Amniotic epithelial cell (primary cell): ENCODE results near the gene SYT2.
A peak's percentile ranks its signal among the peaks of the same experiment; 100 is the strongest.
"Not testable (repeated sequence)": the region's sequence is repeated elsewhere in the genome, so short reads cannot be mapped to it uniquely, and the experiment has no call there.

ENCODE experiments used
- DNase-seq: peaks from one replicate; pipeline ENCODE4 v3.0.0-alpha.2; 2010; ENCODE audit warnings: low read depth

SYT2 gene

DNA sequence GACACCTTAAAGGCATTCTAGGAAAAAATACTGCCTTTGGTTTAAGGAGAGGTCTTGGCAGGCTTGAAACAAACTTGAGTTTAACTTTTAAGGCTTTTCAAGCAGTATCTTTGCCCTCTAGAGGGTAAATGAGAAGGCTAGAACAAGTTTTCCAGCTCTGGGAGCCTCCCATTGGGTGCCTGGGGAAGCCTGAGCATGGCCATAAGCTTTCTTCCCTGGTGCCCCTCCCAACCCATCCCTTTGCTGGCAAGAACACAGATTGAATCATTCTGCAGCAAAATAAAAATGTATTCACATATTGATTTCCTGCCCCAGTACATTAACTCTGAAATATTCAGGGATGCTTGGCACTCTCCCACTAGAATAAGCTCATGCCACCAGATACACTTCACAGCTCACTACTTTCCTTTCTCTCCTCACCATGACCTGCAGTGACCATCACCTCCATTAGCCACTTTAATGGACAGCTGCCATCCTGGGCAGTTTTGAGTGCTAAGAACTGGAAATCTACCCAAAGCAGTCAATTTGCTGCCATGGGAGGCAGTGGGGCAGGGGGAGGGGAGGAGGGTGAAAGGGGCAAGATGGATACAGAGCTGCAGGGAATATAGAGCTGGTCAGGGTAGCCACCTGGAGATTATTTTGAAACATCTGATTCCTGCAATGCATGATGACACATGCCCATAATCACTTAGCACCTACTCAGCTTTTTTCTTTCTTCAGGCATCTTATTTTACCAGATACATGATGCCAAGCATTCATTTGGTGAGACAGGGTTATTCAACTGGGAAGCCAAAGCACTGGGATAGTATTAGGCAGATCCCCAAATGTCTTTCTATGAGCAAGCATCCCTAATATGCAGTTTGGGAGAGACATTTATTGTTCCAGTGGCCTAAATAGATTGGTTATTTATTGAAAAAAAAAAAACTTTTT lies 140.6 kb downstream of the SYT2 start:
- no peak for DNase-seq

DNA sequence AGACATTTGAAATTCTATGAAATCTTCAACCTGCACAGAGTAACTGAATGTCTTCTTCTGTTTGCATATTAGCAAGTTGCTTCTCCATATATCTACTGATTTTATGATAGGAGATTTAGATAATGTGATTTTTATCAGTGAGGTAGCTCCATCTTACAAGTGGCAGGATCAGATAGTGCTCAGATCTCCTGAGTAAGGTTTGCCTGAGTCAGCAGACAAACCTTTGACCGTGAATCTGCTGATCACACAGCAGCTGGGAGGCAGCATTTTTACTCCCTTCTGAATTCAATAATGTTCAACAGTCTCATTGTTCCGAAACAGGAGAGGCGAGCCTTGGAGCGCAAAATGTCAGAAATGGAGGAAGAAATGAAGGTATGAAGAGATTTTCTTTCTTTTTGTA lies 141.4 kb downstream of the SYT2 start:
- DNase-seq, result no peak

DNA sequence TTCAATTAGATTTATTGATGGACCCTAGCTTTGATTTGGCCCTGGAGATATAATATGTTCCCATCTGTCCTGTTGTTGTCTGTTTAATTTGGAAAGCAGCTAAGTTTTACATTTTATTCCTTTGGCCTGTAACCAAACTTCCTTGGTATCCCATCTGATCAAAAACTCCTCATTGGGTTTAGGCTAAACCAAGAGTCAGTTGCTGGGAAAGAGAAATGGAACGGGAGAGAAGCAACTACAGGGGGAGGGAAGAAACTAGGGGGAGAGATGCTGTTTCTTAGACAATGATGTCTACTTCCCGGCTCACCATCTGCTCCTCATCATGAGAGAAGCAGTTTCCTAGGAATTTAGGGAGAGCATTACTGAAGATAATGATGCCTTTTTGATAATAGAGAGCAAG lies 141.8 kb downstream of the SYT2 start:
- DNase-seq, result no peak

DNA sequence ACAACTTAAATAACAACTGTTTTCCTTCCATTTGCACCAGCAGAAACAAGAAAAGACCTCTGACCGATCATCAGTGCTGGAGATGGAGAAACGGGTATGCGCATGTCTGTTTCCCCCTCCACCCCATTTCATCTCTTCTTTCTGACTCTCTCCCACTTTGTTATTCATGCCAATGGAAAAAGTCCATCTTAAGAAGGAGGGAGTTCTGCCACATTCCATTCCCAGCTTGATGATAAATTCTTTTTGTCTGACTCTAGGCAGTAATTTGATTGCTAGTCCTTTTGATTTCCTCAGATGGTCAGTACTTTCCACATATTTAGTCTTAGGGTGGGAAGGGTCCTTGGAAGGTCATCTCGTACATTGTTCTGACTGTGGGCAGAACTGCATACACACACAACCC lies 142.5 kb downstream of the SYT2 start:
- peak; percentile 72 for DNase-seq

DNA sequence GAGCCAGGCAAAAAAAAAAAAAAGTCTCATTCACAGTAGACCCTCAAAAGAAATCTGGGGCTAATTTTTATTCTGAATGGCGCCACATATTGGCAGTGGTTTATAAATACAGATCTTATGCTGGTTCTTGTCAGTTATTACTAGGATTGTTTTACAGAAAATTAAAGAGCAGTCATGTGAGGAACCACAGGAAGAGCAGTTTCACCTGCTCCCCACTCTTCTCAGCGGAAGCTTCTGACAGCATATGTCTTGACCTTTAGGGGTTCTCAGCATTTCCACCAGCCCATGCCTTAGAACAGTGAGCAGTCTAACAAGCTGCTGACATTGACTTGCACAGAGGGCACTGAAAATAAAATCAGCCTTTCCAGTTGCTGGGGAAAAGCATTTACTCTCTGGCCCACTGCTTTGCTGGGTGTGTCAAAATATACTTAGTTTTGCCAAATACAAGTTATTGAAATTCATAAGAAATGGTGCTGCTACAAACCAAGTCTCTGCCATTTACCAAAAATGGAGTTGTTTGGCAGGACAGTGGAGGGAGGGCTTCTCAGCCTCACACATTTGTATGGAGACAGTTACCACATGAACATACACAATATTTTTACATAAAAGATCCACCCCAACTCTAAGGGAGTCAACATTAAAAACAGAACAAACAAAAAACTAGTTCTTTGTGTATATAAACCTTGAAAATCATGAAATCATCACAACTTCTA lies 144.2 kb downstream of the SYT2 start:
- no peak for DNase-seq

DNA sequence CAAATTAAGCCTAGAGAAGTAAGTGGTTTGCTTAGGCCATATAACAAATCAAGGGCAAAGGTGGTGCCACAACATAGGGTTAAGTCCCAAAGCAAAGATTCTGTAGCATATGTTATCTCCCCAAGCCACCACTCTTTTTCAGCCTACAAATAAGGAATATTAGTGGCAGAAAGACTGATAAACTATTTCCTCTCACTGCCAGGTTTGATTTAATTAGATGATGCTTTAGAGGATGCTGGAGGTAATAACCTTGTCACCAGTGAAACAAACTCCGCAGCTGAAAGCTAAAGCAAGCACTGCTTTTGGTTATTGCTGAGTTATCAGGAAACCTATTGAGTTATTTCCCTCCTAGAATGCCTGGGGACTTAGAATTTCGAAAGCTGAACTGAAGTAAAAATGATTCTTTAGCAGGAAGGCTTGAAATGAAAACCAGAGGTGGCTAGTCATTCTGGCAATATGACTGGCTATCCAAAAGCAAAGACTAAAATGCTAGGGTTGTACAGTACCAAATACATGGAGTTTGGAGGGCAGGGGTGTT lies 145.2 kb downstream of the SYT2 start:
- DNase-seq, result no peak

DNA sequence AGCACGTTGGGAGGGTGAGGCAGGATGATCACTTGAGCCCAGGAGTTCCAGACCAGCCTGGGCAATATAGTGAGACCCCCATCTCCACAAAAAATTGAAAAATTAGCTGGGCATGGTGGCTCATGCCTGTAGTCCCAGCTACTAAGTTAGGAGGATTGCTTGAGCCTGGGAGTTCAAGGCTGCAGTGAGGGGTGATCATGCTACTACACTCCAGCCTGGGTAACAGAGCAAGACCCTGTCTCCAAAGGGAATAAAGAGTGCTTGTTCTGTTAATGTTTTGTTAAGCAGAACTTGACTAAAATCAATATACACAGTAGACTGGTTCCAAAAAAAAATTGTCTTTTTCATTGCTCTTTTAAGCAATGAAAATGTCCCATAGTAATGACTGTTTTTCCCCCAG lies 146.4 kb downstream of the SYT2 start:
- no peak for DNase-seq

- no peak for DNase-seq
Measured at GRCh38 chr1:202562444-202563060, 147.7 kb downstream of the SYT2 start.

DNA sequence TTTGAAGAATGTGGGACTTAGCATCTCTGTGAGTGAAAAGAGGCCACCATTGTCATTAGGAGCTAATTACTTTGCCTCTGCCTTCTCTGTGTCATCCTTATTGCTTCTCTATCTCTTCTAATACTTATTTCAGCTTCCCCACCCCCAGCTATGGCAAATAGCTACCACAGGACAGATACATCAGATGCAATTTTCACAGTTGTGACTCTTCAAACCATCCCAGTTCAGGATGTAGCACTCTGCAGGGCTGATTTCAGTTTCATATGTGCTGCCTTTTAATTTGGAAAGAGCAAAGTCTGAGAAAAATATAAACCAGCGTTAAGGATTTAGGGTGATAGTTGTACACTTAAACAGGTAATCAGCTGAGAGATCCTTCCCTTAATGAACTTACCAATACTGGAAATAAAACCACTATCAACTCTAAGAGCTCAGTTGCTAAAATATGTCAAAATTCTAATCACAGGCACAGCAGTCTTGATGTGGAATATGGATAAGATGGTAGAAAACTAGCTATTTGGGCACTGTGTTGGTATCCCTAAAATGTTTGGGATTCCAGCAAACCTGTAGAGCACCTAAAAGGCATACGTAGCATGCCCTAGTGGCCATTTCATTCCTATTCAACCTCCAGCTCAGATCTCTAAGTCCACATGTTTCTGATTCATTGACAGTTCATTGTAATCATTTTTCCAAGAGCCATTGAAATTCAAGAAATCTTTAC lies 148.4 kb downstream of the SYT2 start:
- DNase-seq, result no peak

DNA sequence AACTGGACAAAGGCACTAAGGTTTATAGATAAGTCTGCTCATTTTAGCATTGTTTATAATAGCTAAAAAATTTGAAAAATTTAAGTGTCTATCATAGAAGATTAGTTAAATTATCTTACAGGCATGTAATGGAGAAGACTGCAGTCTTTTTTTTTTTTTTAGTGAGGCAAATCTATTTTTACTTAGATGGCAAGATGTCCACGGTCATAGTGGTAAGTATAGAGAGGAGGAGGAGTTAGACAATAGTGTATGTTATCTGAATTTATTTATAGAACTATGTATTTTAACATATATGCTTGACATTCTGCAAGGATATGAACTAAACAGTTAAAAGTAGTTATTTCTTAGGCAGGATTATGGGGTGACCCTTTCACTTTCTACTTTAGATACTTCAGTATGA lies 149.0 kb downstream of the SYT2 start:
- DNase-seq, result no peak

- DNase-seq, result not testable (repeated sequence)
Measured at GRCh38 chr1:202557662-202558061, 152.6 kb downstream of the SYT2 start.

- not testable (repeated sequence) for DNase-seq
Measured at GRCh38 chr1:202556037-202556436, 154.2 kb downstream of the SYT2 start.

DNA sequence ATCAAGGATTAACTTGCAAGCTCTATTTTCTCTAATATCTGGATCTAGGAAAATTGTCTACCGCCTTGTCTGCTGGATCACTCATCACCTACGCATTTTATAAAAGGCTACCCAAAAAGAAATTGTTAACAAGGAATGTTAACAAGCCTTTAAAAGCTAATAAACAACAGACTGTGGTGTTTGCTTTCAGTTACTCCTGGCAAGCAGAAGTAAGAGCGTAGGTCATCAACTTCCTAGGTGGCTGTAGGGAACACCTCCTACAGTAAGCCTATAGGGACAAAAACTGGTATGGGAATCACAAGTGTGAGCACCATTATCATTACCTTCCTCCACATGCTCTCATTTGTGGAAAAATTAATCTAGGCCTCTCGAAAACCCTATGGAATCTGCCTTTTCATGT lies 155.6 kb downstream of the SYT2 start:
- not testable (repeated sequence) for DNase-seq

DNA sequence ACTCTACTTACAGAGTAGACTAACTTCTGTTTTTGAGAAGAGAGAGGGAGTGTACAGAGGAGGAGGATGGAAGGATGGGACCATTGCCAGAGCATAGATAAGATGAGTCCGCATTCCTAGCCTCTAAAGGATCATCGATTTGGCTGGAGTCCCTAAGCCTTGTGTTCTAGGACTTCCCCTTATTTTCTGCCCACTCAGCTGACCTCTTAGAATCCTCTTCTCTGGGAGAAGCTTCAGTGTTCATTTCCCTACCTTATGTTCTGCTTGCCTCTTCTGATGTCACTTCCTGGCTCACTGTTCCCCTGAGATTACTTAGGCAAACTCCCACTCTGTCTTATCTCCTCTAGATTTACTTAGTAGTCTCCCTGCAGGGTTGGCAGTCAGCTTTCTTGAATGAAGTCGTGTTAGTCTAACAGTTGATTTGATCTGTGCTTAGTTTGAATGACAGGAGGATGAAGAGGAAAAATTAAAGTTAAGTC lies 156.7 kb downstream of the SYT2 start:
- DNase-seq, result peak; percentile 91

- DNase-seq, result not testable (repeated sequence)
Measured at GRCh38 chr1:202553078-202553477, 157.2 kb downstream of the SYT2 start.

DNA sequence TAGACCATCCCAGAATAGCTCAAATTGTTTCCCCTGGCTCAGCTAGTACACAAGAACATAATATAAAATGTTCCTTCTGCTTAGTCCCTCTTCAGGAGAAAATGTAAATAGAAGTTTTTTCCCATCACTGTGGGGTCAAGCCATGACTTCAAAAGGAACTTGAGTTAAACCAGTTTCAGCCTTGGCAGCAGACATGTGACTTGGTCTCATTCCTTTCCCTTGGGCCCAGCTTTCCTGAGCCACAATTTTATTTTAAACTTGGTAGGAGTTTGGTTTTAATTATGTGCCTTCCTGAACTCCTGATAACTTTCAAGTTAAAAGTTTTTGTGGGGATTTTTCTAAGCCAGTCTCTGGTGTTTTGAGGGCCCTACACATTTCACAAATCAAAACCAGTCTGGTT lies 157.6 kb downstream of the SYT2 start:
- DNase-seq, result peak; percentile 21

- peak; percentile 83 for DNase-seq
Measured at GRCh38 chr1:202551683-202552082, 158.6 kb downstream of the SYT2 start.

DNA sequence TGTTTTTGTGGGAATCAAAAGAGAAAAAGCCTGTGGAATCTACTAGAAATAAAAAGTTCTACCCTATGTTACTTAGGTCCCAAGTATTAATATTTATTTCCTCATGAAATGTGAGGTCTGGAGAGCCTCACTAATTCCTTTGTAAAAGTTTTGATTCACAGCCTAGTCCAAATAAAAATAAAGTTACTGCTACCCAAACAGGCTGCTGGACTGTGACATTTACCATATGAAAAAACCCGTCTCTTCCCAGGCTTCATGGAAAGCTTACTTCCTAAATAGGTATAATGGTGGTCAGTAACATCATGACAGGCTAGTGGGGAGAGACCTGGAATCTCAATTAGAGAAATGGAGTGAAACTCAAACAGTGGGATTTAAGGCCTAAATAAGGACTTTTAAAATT lies 160.2 kb downstream of the SYT2 start:
- not testable (repeated sequence) for DNase-seq

- no peak for DNase-seq
Measured at GRCh38 chr1:202547215-202547614, 163.0 kb downstream of the SYT2 start.

DNA sequence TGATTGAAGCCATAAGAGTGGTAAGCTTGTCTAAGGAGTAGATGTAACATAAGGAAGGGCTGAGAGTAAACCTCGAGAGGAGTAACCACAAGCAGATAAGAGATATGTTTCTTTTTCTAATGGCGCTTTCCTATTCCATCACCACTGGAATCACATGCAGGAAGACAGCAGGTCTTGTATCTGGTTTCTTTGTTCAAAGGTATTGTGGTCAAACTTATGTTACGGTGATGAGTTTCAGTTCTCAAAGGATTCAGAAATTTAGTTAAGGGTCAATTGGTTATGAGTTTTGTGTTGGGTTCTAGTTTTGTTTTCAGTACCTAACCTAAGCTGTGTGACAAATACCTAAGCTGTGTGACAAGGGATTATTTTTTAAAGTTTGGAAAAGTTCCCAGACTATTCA lies 163.5 kb downstream of the SYT2 start:
- peak; percentile 72 for DNase-seq

- DNase-seq, result not testable (repeated sequence)
Measured at GRCh38 chr1:202546377-202546776, 163.9 kb downstream of the SYT2 start.
